ENCODE data around the gene MT2A. TPM values are rescaled to one million over a fixed set of nuclear protein-coding genes. Genes with fewer than 3 reads are reported as not detected.

The MT2A gene
- total and polyA plus RNA-seq, 10 of the 15 experiments (the other 5 are each of a cell fraction or from before 2014, with no cell fraction given): 7.3 to 271 (median 53.5) TPM

- no peak for TF ChIP-seq BCL11A (IDR thresholded peaks at IDR 0.05; ENCODE audit: low read depth, low read length)
- TF ChIP-seq PRDM15 (CRISPR knock-in tag; IDR thresholded peaks at IDR 0.05): no peak
- no peak for TF ChIP-seq MEF2A (IDR thresholded peaks at IDR 0.05; ENCODE audit: insufficient read depth, low read depth, low read length)
- TF ChIP-seq ETV6 (conservative IDR thresholded peaks at IDR 0.05 in 1 of 2, IDR thresholded peaks at IDR 0.05 in 1 of 2; ENCODE audit: borderline replicate concordance in 1 of 2, low read depth in 1 of 2): no peak
- no peak for TF ChIP-seq FOXM1 (IDR thresholded peaks at IDR 0.05; ENCODE audit: low read depth, low read length)
- no peak for TF ChIP-seq ZNF384 (IDR thresholded peaks at IDR 0.05; ENCODE audit: borderline replicate concordance, low read depth, low read length)
Measured at GRCh38 chr16:56605475-56605874, 2.9 kb upstream of the MT2A start (continued).

- H3K4me3 ChIP-seq: no peak overlapping the region
- DNase-seq (ENCODE audit: low read depth, low spot score) (no peak), ATAC-seq (no peak), FAIRE-seq (no peak)
- CTCF ChIA-PET: interaction anchor here (1.2 to 10.0 kb wide), 4 partner anchors 29 to 96 kb away, joined by 3 to 77 read pairs (median 12); no protein-coding TSS in a partner anchor
- H4K20me1 ChIP-seq (ENCODE audit: control insufficient read depth, insufficient read depth): no peaks in the 10 kb centered on the region
- no peak overlapping the region for H3K9ac ChIP-seq (ENCODE audit: control insufficient read depth, insufficient read depth, low read length)
- no peak overlapping the region for H3K4me2 ChIP-seq (ENCODE audit: control insufficient read depth, insufficient read depth)
- H3K27me3 ChIP-seq (replicated peaks in 1 of 2; ENCODE audit: control insufficient read depth in 2 of 2, insufficient read depth in 2 of 2, low read length in 1 of 2): no peaks in the 10 kb centered on the region; a peak in 2 of 4 replicates
- no peaks in the 10 kb centered on the region for H3K36me3 ChIP-seq (ENCODE audit: control insufficient read depth in 2 of 2, insufficient read depth in 2 of 2, low read length in 1 of 2)
- H2AFZ ChIP-seq (ENCODE audit: control insufficient read depth, low read depth, low read length): no peak overlapping the region
- RAD21 ChIA-PET (ENCODE audit: unreplicated experiment): interaction anchor here (0.9 to 4.9 kb wide), 3 partner anchors 24 to 95 kb away, joined by 3 to 44 read pairs (median 3); no protein-coding TSS in a partner anchor
- intact Hi-C loops (cut with micrococcal nuclease; ENCODE audit: unreplicated experiment) (no loop called here), in situ Hi-C loops (cut with MboI) (no loop called here)
- peaks cover 21% of the 10 kb centered on the region for H3K4me1 ChIP-seq (ENCODE audit: control insufficient read depth, insufficient read depth, low read length)
- no peaks in the 10 kb centered on the region for H3K79me2 ChIP-seq (ENCODE audit: control insufficient read depth, insufficient read depth, low read length)
- H3K27ac ChIP-seq (ENCODE audit: control insufficient read depth, insufficient read depth): no peak overlapping the region
- H3K9me3 ChIP-seq (replicated peaks; ENCODE audit: control insufficient read depth, insufficient read depth, low read length): no peaks in the 10 kb centered on the region
- POLR2A ChIA-PET: no interaction called here
- 74% methylated on average over 3 of the region's 3 CpGs for WGBS (ENCODE audit: insufficient coverage, insufficient replicate concordance, low lambda C conversion rate, missing lambda C conversion rate)
- no TSS peak for BruUV-seq (replicated peaks)
- SMC1A ChIA-PET (ENCODE audit: uncharacterized antibody, unreplicated experiment): interaction anchor here (0.6 to 1.4 kb wide), 3 partner anchors 17 to 96 kb away, joined by 3 to 5 read pairs (median 3); partner anchors contain the start of gene MT3
- TF ChIP-seq MYB (IDR thresholded peaks at IDR 0.05; ENCODE audit: borderline replicate concordance, low read depth, low read length): no peak
- no peak for TF ChIP-seq CTCF (IDR thresholded peaks at IDR 0.05 in 2 of 3, conservative IDR thresholded peaks at IDR 0.05 in 1 of 3; ENCODE audit: control insufficient read depth in 2 of 3, extremely low read depth in 1 of 3, insufficient read depth in 1 of 3, low read depth in 3 of 3, low read length in 3 of 3)
- no peak for TF ChIP-seq NRF1 (conservative IDR thresholded peaks at IDR 0.05; ENCODE audit: low read depth, low read length)
- TF ChIP-seq NR2C2 (IDR thresholded peaks at IDR 0.05; ENCODE audit: borderline replicate concordance, control insufficient read depth, insufficient read length, low read depth): no peak
- no peak for TF ChIP-seq RB1 (IDR thresholded peaks at IDR 0.05; ENCODE audit: borderline replicate concordance)
- TF ChIP-seq HDAC6 (IDR thresholded peaks at IDR 0.05; ENCODE audit: unreplicated experiment): no peak
- no peak for TF ChIP-seq SP1 (IDR thresholded peaks at IDR 0.05; ENCODE audit: low read depth, low read length)
- no peak for TF ChIP-seq NBN (IDR thresholded peaks at IDR 0.05)
- TF ChIP-seq RAD21 (IDR thresholded peaks at IDR 0.05; ENCODE audit: insufficient read depth, low read depth, low read length): no peak
Measured at GRCh38 chr16:56606071-56606475, 2.3 kb upstream of the MT2A start.

All from GM12878 (cell line).